Hepatocyte (in vitro differentiated cells): ENCODE results near the gene ESRRG. TPM values are rescaled to one million over a fixed set of nuclear protein-coding genes. Genes with fewer than 3 reads are reported as not detected.
A peak's percentile ranks its signal among the peaks of the same experiment; 100 is the strongest.
"Not testable (repeated sequence)": the region's sequence is repeated elsewhere in the genome, so short reads cannot be mapped to it uniquely, and the experiment has no call there.

ENCODE experiments used
- DNase-seq: peaks from one replicate; pipeline ENCODE4 v3.0.0-alpha.2; 2016; ENCODE audit warnings: low spot score
- H2AFZ ChIP-seq: fragments of 200-600 bp; sonication (generic); 2 replicates; pipeline ENCODE4 v1.6.0; 2016; ENCODE audit warnings: antibody characterized with exemption, mild to moderate bottlenecking
- H3K27ac ChIP-seq: fragments of 200-600 bp; sonication (generic); 2 replicates; pipeline ENCODE4 v1.5.1; 2016; ENCODE audit warnings: mild to moderate bottlenecking
- H3K27me3 ChIP-seq: fragments of 200-600 bp; sonication (generic); 2 replicates; pipeline ENCODE4 v1.6.1; 2016
- H3K36me3 ChIP-seq: fragments of 200-600 bp; sonication (generic); replicated peaks from 2 replicates; pipeline ENCODE4 v1.5.1; 2016; ENCODE audit warnings: low read depth; ENCODE audit not compliant: insufficient read depth
- H3K4me1 ChIP-seq: fragments of 200-600 bp; sonication (generic); 2 replicates; pipeline ENCODE4 v1.5.1; 2016; ENCODE audit warnings: mild to moderate bottlenecking, moderate library complexity; ENCODE audit not compliant: insufficient read depth
- H3K4me2 ChIP-seq: fragments of 200-600 bp; sonication (generic); 2 replicates; pipeline ENCODE4 v1.6.0; 2016
- H3K4me3 ChIP-seq: fragments of 200-600 bp; sonication (generic); 2 replicates; pipeline ENCODE4 v1.5.1; 2016; ENCODE audit warnings: mild to moderate bottlenecking
- H3K79me2 ChIP-seq: fragments of 200-600 bp; sonication (generic); 2 replicates; pipeline ENCODE4 v1.6.0; 2017; ENCODE audit warnings: mild to moderate bottlenecking
- H3K9me2 ChIP-seq: fragments of 200-600 bp; sonication (generic); replicated peaks from 2 replicates; pipeline ENCODE4 v1.6.0; 2017; ENCODE audit warnings: mild to moderate bottlenecking; ENCODE audit not compliant: insufficient read depth
- H3K9me3 ChIP-seq: fragments of 200-600 bp; sonication (generic); 2 replicates; pipeline ENCODE4 v1.5.1; 2016; ENCODE audit warnings: low read depth, mild to moderate bottlenecking
- H4K20me1 ChIP-seq: fragments of 200-600 bp; sonication (generic); 2 replicates; pipeline ENCODE4 v1.6.0; 2016; ENCODE audit warnings: mild to moderate bottlenecking; ENCODE audit not compliant: insufficient read depth, poor library complexity, severe bottlenecking
- CTCF ChIP-seq: fragments of 200-600 bp; sonication (generic); IDR thresholded peaks from 2 replicates; pipeline ENCODE4 v1.5.1; 2016; ENCODE audit warnings: antibody characterized with exemption, mild to moderate bottlenecking; ENCODE audit not compliant: poor library complexity
- EZH2 ChIP-seq: fragments of 200-600 bp; sonication (generic); IDR thresholded peaks from 2 replicates; pipeline ENCODE4 v1.6.1; 2016; ENCODE audit warnings: antibody characterized with exemption, mild to moderate bottlenecking, borderline replicate concordance
- EZH2phosphoT487 ChIP-seq: fragments of 200-600 bp; sonication (generic); IDR thresholded peaks from one replicate; pipeline ENCODE4 v1.6.1; 2018; ENCODE audit warnings: antibody characterized with exemption, mild to moderate bottlenecking, low read depth, moderate library complexity; ENCODE audit not compliant: unreplicated experiment, severe bottlenecking
- WGBS: methylation state at CpG from one replicate; pipeline ENCODE4 v1.1.6; 2016; ENCODE audit warnings: low lambda C conversion rate; ENCODE audit errors: missing lambda C conversion rate; 5-methylcytosine and 5-hydroxymethylcytosine counted together
- polyA plus RNA-seq: library from polyadenylated mRNA; unstranded; fragments of >200 nt; fragmentation: Nextera tagmentation; extraction: Ambion mirVana; gene quantifications from 2 replicates; pipeline ENCODE4 v1.2.1, GENCODE V29; 2016
- total RNA-seq: library from RNA; depleted of rRNA; stranded (reverse); fragments of >200 nt; gene quantifications from 2 replicates; pipeline ENCODE4 v1.2.3, GENCODE V29; 2014

ESRRG gene
- total and polyA plus RNA-seq, 2 experiments from 2014 or later, result 2.8 to 10.3 TPM

GRCh38 chr1:216533776-216534175 is 189.5 kb downstream of the ESRRG start:
- no peaks in the 10 kb centered on the region for H3K4me1 ChIP-seq
- no peaks in the 10 kb centered on the region for H3K9me3 ChIP-seq
- DNase-seq, result no peak
- no peaks in the 10 kb centered on the region for H3K27me3 ChIP-seq
- no peaks in the 10 kb centered on the region for H4K20me1 ChIP-seq
- no peak overlapping the region for H3K27ac ChIP-seq
- H3K4me2 ChIP-seq, result no peak overlapping the region
- no peak overlapping the region for H3K4me3 ChIP-seq
- no peaks in the 10 kb centered on the region for H3K79me2 ChIP-seq
- TF ChIP-seq EZH2 (no peak), CTCF (no peak), EZH2phosphoT487 (no peak)
- no peaks in the 10 kb centered on the region for H3K36me3 ChIP-seq
- WGBS, result 73% methylated on average over 4 of the region's 4 CpGs
- H3K9me2 ChIP-seq, result no peaks in the 10 kb centered on the region
- no peak overlapping the region for H2AFZ ChIP-seq

- WGBS, result 95% methylated on average over 9 of the region's 9 CpGs
These were observed 190.9 kb downstream of the ESRRG start for GRCh38 chr1:216532251-216532798.

GRCh38 chr1:216531263-216532239 is 191.7 kb downstream of the ESRRG start:
- TF ChIP-seq CTCF, result no peak
- no peak for TF ChIP-seq EZH2
- H3K4me3 ChIP-seq, result no peak overlapping the region
- no peaks in the 10 kb centered on the region for H3K36me3 ChIP-seq
- H2AFZ ChIP-seq, result peak overlapping the region; percentile 77
- 50% methylated on average over 12 of the region's 12 CpGs for WGBS
- no peaks in the 10 kb centered on the region for H3K9me2 ChIP-seq
- no peak for DNase-seq
- H3K27me3 ChIP-seq, result no peaks in the 10 kb centered on the region
- H3K4me2 ChIP-seq, result peak overlapping the region; percentile 67
- H3K27ac ChIP-seq, result peak overlapping the region; percentile 12
- no peaks in the 10 kb centered on the region for H3K79me2 ChIP-seq
- no peaks in the 10 kb centered on the region for H3K4me1 ChIP-seq
- H4K20me1 ChIP-seq, result no peaks in the 10 kb centered on the region
- no peaks in the 10 kb centered on the region for H3K9me3 ChIP-seq

More at GRCh38 chr1:216532251-216532798, 190.9 kb downstream of the ESRRG start:
- Histone ChIP-seq H3K9me3 (no peaks in the 10 kb centered on the region), H3K79me2 (no peaks in the 10 kb centered on the region), H3K4me2 (no peak overlapping the region), H3K36me3 (no peaks in the 10 kb centered on the region), H4K20me1 (no peaks in the 10 kb centered on the region), H2AFZ (no peak overlapping the region), H3K4me1 (no peaks in the 10 kb centered on the region), H3K27me3 (no peaks in the 10 kb centered on the region), H3K4me3 (no peak overlapping the region), H3K27ac (no peak overlapping the region), H3K9me2 (no peaks in the 10 kb centered on the region)
- no peak for TF ChIP-seq CTCF
- no peak for TF ChIP-seq EZH2phosphoT487
- TF ChIP-seq EZH2, result no peak
- DNase-seq, result no peak

- WGBS, result 83% methylated on average over 3 of the region's 3 CpGs
- not testable (repeated sequence) for H3K9me2 ChIP-seq, H3K79me2 ChIP-seq, DNase-seq, H4K20me1 ChIP-seq, H3K36me3 ChIP-seq, H3K4me3 ChIP-seq, H3K27ac ChIP-seq, H3K27me3 ChIP-seq, H3K4me2 ChIP-seq, H2AFZ ChIP-seq, H3K4me1 ChIP-seq, H3K9me3 ChIP-seq
These were observed 193.4 kb downstream of the ESRRG start for GRCh38 chr1:216529851-216530250.
